SK-N-SH treated with all-trans-retinoic acid at 6 μM for 48 hours (cell line): ENCODE results near the gene TPM4.

Source experiments
- ATAC-seq: fragments of 200-7000 bp; cut with Tn5 transposase; 3 replicates; pipeline ENCODE4 v1.9.1; 2020; ENCODE audit warnings: mild to moderate bottlenecking, moderate library complexity
- ARNTL ChIP-seq: fragments of 450-650 bp; formaldehyde crosslinking; IDR thresholded peaks from 2 replicates; pipeline ENCODE4 v1.5.0; 2020; ENCODE audit warnings: low read depth, mild to moderate bottlenecking, moderate library complexity, borderline replicate concordance
- BACH2 ChIP-seq: fragments of 250-450 bp; sonication (Bioruptor Pico); IDR thresholded peaks from 2 replicates; pipeline ENCODE4 v1.9.0; 2021; ENCODE audit warnings: mild to moderate bottlenecking, borderline replicate concordance
- CSDC2 ChIP-seq: fragments of 250-450 bp; sonication (Bioruptor Pico); IDR thresholded peaks from 2 replicates; pipeline ENCODE4 v1.5.0; 2020; ENCODE audit warnings: mild to moderate bottlenecking, moderate library complexity
- ESRRG ChIP-seq: fragments of 250-450 bp; sonication (Bioruptor Pico); IDR thresholded peaks from 2 replicates; pipeline ENCODE4 v1.6.1; 2021; ENCODE audit warnings: mild to moderate bottlenecking
- GLIS3 ChIP-seq: fragments of 250-450 bp; sonication (Bioruptor Pico); IDR thresholded peaks from 2 replicates; pipeline ENCODE4 v1.5.0; 2020; ENCODE audit warnings: mild to moderate bottlenecking, moderate library complexity
- ISL1 ChIP-seq: fragments of 250-450 bp; sonication (Bioruptor Pico); IDR thresholded peaks from 2 replicates; pipeline ENCODE4 v2.1.2; 2022; ENCODE audit warnings: mild to moderate bottlenecking, moderate library complexity
- OSR1 ChIP-seq: fragments of 250-450 bp; sonication (Bioruptor Pico); IDR thresholded peaks from 2 replicates; pipeline ENCODE4 v1.8.0; 2022; ENCODE audit warnings: moderate library complexity, mild to moderate bottlenecking, inconsistent platforms
- PPARA ChIP-seq: fragments of 250-450 bp; sonication (Bioruptor Pico); IDR thresholded peaks from 2 replicates; pipeline ENCODE4 v1.5.0; 2020; ENCODE audit warnings: mild to moderate bottlenecking, borderline replicate concordance
- RARB ChIP-seq: fragments of 250-450 bp; sonication (Bioruptor Pico); IDR thresholded peaks from 2 replicates; pipeline ENCODE4 v1.8.0; 2021; ENCODE audit warnings: mild to moderate bottlenecking, moderate library complexity
- SNAI2 ChIP-seq: fragments of 250-450 bp; sonication (Bioruptor Pico); IDR thresholded peaks from 2 replicates; pipeline ENCODE4 v1.5.0; 2020; ENCODE audit warnings: mild to moderate bottlenecking, moderate library complexity
- TCF4 ChIP-seq: fragments of 250-450 bp; sonication (Bioruptor Pico); IDR thresholded peaks from 2 replicates; pipeline ENCODE4 v1.8.0; 2021; ENCODE audit warnings: mild to moderate bottlenecking, moderate library complexity, borderline replicate concordance
- ZC3H10 ChIP-seq: fragments of 250-450 bp; sonication (Bioruptor Pico); IDR thresholded peaks from 2 replicates; pipeline ENCODE4 v1.5.1; 2021; ENCODE audit warnings: mild to moderate bottlenecking, moderate library complexity
- ZFP3 ChIP-seq: fragments of 250-450 bp; sonication (Bioruptor Pico); IDR thresholded peaks from 2 replicates; pipeline ENCODE4 v1.5.0; 2020; ENCODE audit warnings: mild to moderate bottlenecking, moderate library complexity
- ZFP30 ChIP-seq: fragments of 450-650 bp; formaldehyde crosslinking; IDR thresholded peaks from 2 replicates; pipeline ENCODE4 v1.5.0; 2022; ENCODE audit warnings: mild to moderate bottlenecking, moderate library complexity
- ZNF565 ChIP-seq: fragments of 450-650 bp; formaldehyde crosslinking; conservative IDR thresholded peaks from 2 replicates; pipeline ENCODE4 v1.5.0; 2020; ENCODE audit warnings: low read depth, mild to moderate bottlenecking, moderate library complexity
- ZNF70 ChIP-seq: fragments of 450-650 bp; formaldehyde crosslinking; IDR thresholded peaks from 2 replicates; pipeline ENCODE4 v1.5.0; 2020; ENCODE audit warnings: mild to moderate bottlenecking, moderate library complexity
- ZNF8 ChIP-seq: fragments of 450-650 bp; formaldehyde crosslinking; IDR thresholded peaks from 2 replicates; pipeline ENCODE4 v1.5.0; 2020; ENCODE audit warnings: mild to moderate bottlenecking, moderate library complexity
- TF ChIP-seq, protein P1 (sequence below): fragments of 250-450 bp; sonication (Bioruptor Pico); IDR thresholded peaks from 2 replicates; pipeline ENCODE4 v1.5.1; 2020; ENCODE audit warnings: low read depth, mild to moderate bottlenecking, moderate library complexity
- TF ChIP-seq, protein P2 (sequence below): fragments of 250-450 bp; sonication (Bioruptor Pico); IDR thresholded peaks from 2 replicates; pipeline ENCODE4 v1.8.0; 2021; ENCODE audit warnings: low read depth, mild to moderate bottlenecking, moderate library complexity, borderline replicate concordance
- TF ChIP-seq, protein P3 (sequence below): fragments of 250-450 bp; sonication (Bioruptor Pico); IDR thresholded peaks from 2 replicates; pipeline ENCODE4 v1.5.1; 2021; ENCODE audit warnings: mild to moderate bottlenecking, moderate library complexity
- TF ChIP-seq, protein P4 (sequence below): fragments of 250-450 bp; sonication (Bioruptor Pico); IDR thresholded peaks from 2 replicates; pipeline ENCODE4 v1.5.0; 2020; ENCODE audit warnings: mild to moderate bottlenecking, moderate library complexity
- TF ChIP-seq, protein P5 (sequence below): fragments of 250-450 bp; sonication (Bioruptor Pico); IDR thresholded peaks from 2 replicates; pipeline ENCODE4 v1.8.0; 2020; ENCODE audit warnings: mild to moderate bottlenecking, moderate library complexity, borderline replicate concordance

The TPM4 gene

DNA sequence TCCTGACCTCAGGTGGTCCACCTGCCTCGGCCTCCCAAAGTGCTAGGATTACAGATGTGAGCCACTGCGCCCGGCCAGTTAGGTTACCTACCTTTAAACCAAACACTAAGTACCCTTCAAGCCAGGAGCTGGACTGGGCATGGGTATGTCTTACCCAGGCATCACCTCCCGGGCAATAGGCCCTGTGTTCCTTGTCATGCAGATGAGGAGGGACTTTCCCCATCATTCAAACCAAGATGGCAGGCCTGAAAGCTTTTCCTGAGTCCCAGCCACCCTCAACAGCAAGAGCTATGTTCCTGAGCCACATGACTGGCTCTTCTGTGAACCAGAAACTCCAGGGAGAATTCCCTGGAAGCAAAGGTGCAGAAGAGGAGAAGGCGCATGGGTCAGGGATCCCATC is 44.8 kb downstream of the TPM4 start:
- no peak for TF ChIP-seq ZC3H10 (CRISPR knock-in tag)
- no peak for TF ChIP-seq SNAI2
- no peak for TF ChIP-seq CSDC2
- no peak for TF ChIP-seq PPARA
- TF ChIP-seq, protein P1, sequence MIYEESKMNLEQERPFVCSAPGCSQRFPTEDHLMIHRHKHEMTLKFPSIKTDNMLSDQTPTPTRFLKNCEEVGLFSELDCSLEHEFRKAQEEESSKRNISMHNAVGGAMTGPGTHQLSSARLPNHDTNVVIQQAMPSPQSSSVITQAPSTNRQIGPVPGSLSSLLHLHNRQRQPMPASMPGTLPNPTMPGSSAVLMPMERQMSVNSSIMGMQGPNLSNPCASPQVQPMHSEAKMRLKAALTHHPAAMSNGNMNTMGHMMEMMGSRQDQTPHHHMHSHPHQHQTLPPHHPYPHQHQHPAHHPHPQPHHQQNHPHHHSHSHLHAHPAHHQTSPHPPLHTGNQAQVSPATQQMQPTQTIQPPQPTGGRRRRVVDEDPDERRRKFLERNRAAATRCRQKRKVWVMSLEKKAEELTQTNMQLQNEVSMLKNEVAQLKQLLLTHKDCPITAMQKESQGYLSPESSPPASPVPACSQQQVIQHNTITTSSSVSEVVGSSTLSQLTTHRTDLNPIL (CRISPR knock-in tag) = no peak
- TF ChIP-seq, protein P2, sequence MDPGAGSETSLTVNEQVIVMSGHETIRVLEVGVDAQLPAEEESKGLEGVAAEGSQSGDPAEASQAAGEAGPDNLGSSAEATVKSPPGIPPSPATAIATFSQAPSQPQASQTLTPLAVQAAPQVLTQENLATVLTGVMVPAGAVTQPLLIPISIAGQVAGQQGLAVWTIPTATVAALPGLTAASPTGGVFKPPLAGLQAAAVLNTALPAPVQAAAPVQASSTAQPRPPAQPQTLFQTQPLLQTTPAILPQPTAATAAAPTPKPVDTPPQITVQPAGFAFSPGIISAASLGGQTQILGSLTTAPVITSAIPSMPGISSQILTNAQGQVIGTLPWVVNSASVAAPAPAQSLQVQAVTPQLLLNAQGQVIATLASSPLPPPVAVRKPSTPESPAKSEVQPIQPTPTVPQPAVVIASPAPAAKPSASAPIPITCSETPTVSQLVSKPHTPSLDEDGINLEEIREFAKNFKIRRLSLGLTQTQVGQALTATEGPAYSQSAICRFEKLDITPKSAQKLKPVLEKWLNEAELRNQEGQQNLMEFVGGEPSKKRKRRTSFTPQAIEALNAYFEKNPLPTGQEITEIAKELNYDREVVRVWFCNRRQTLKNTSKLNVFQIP (CRISPR knock-in tag) = no peak
- TF ChIP-seq RARB (CRISPR knock-in tag) = no peak
- no peak for TF ChIP-seq ZNF565 (CRISPR knock-in tag)
- TF ChIP-seq ZNF8 = no peak
- TF ChIP-seq TCF4 (CRISPR knock-in tag) = no peak
- TF ChIP-seq ZFP3 = no peak
- no peak for TF ChIP-seq ZFP30 (CRISPR knock-in tag)
- TF ChIP-seq ESRRG (CRISPR knock-in tag) = no peak
- TF ChIP-seq ISL1 (CRISPR knock-in tag) = no peak
- TF ChIP-seq OSR1 (CRISPR knock-in tag) = no peak
- TF ChIP-seq, protein P3, sequence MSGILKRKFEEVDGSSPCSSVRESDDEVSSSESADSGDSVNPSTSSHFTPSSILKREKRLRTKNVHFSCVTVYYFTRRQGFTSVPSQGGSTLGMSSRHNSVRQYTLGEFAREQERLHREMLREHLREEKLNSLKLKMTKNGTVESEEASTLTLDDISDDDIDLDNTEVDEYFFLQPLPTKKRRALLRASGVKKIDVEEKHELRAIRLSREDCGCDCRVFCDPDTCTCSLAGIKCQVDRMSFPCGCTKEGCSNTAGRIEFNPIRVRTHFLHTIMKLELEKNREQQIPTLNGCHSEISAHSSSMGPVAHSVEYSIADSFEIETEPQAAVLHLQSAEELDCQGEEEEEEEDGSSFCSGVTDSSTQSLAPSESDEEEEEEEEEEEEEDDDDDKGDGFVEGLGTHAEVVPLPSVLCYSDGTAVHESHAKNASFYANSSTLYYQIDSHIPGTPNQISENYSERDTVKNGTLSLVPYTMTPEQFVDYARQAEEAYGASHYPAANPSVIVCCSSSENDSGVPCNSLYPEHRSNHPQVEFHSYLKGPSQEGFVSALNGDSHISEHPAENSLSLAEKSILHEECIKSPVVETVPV (CRISPR knock-in tag) = no peak
- no peak for TF ChIP-seq BACH2
- TF ChIP-seq ZNF70 (CRISPR knock-in tag) = no peak
- TF ChIP-seq, protein P4, sequence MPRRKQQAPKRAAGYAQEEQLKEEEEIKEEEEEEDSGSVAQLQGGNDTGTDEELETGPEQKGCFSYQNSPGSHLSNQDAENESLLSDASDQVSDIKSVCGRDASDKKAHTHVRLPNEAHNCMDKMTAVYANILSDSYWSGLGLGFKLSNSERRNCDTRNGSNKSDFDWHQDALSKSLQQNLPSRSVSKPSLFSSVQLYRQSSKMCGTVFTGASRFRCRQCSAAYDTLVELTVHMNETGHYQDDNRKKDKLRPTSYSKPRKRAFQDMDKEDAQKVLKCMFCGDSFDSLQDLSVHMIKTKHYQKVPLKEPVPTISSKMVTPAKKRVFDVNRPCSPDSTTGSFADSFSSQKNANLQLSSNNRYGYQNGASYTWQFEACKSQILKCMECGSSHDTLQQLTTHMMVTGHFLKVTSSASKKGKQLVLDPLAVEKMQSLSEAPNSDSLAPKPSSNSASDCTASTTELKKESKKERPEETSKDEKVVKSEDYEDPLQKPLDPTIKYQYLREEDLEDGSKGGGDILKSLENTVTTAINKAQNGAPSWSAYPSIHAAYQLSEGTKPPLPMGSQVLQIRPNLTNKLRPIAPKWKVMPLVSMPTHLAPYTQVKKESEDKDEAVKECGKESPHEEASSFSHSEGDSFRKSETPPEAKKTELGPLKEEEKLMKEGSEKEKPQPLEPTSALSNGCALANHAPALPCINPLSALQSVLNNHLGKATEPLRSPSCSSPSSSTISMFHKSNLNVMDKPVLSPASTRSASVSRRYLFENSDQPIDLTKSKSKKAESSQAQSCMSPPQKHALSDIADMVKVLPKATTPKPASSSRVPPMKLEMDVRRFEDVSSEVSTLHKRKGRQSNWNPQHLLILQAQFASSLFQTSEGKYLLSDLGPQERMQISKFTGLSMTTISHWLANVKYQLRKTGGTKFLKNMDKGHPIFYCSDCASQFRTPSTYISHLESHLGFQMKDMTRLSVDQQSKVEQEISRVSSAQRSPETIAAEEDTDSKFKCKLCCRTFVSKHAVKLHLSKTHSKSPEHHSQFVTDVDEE = no peak
- no peak for TF ChIP-seq GLIS3
- TF ChIP-seq, all 23 proteins: peak for 0
- no peak for ATAC-seq

DNA sequence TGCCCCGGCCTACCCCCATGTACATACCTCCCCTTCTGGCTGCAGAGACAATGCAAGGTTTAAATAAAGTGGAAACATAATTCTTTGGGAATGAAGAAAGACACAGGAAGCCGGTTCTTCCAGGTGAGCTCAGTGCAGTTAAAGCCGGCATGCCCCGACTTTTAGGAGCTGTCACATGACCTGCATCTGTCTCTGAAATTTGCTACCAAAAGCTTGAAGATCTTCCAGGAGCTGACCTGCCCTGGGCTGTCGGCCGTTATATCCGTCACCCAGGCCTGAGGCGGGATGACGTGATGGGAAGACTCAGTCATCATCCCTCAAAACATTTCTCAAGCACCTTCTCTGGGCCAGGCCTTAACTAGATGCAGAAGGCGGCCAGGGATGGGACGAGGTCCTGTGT is 45.7 kb downstream of the TPM4 start:
- ATAC-seq = no peak
- TF ChIP-seq, protein P2 (CRISPR knock-in tag) = no peak
- TF ChIP-seq ISL1 (CRISPR knock-in tag) = no peak
- TF ChIP-seq, all 23 proteins: peak for 0

DNA sequence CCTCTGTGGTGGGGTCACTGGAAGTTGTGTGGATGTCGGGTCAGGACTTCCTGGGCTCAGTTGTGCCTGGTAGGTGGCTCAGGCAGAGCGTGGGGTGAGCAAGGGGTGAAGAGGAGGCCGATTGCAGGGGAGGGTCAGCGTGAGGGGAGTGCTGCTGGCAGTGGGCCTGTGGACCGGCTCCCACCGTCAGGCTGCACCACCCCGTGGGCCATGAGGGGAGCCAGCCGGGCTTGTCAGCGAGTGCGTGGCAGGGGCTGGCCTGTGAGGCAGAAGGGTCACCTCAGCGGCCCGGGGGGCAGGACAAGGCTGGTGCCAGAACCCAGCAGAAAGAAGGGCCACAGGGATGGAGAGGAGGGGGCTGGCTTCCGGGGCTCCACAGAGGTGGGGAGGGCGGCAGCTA is 48.7 kb downstream of the TPM4 start:
- no peak for TF ChIP-seq RARB (CRISPR knock-in tag)
- TF ChIP-seq ISL1 (CRISPR knock-in tag) = no peak
- no peak for TF ChIP-seq ZNF565 (CRISPR knock-in tag)
- no peak for TF ChIP-seq TCF4 (CRISPR knock-in tag)
- TF ChIP-seq GLIS3 = no peak
- TF ChIP-seq ZC3H10 (CRISPR knock-in tag) = no peak
- no peak for TF ChIP-seq ARNTL (CRISPR knock-in tag)
- TF ChIP-seq, protein P5, sequence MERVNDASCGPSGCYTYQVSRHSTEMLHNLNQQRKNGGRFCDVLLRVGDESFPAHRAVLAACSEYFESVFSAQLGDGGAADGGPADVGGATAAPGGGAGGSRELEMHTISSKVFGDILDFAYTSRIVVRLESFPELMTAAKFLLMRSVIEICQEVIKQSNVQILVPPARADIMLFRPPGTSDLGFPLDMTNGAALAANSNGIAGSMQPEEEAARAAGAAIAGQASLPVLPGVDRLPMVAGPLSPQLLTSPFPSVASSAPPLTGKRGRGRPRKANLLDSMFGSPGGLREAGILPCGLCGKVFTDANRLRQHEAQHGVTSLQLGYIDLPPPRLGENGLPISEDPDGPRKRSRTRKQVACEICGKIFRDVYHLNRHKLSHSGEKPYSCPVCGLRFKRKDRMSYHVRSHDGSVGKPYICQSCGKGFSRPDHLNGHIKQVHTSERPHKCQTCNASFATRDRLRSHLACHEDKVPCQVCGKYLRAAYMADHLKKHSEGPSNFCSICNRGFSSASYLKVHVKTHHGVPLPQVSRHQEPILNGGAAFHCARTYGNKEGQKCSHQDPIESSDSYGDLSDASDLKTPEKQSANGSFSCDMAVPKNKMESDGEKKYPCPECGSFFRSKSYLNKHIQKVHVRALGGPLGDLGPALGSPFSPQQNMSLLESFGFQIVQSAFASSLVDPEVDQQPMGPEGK (CRISPR knock-in tag) = no peak
- no peak for TF ChIP-seq ZFP30 (CRISPR knock-in tag)
- TF ChIP-seq, protein P1 (CRISPR knock-in tag) = no peak
- TF ChIP-seq ZNF70 (CRISPR knock-in tag) = no peak
- no peak for TF ChIP-seq OSR1 (CRISPR knock-in tag)
- TF ChIP-seq ZFP3 = no peak
- TF ChIP-seq, all 23 proteins: peak for 0
- no peak for ATAC-seq
